ENCODE data around the gene UBE4A. TPM values are rescaled to one million over a fixed set of nuclear protein-coding genes. Genes with fewer than 3 reads are reported as not detected.

The UBE4A gene
- total and polyA plus RNA-seq, 2 experiments from 2014 or later, result 11.8 to 42.2 TPM

DNA sequence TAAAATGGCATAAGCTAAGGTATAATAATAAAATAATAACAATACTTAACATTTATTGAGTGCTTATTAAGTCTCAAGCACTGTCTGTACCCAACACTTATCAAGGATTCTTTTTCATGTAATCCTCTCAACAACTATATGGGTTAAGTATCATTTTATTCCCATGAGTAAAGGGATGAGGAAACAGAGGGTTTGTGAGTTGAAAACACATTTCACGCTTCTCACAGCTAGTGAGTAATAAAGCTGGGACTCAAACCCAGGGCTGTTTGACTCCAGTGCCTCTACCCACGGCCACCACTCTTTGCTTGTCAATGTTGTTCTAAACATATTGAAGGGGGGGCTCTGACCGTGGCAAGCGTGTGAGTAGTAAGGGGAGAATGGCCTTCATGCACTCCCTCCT, 46.2 kb upstream of the UBE4A start:
- Mint-ChIP-seq H3K4me1 (peaks cover 23% of the 10 kb centered on the region), H3K27me3 (ENCODE audit: insufficient read depth, low read depth, poor library complexity) (peaks cover 7% of the 10 kb centered on the region), H3K27ac (no peak overlapping the region), H3K36me3 (ENCODE audit: low read depth) (no peaks in the 10 kb centered on the region), H3K9me3 (no peaks in the 10 kb centered on the region), H3K4me3 (no peak overlapping the region)
- peaks cover 23% of the 10 kb centered on the region for H3K4me1 ChIP-seq (ENCODE audit: insufficient read depth)
- H4K20me1 ChIP-seq (replicated peaks; ENCODE audit: insufficient read depth), result no peaks in the 10 kb centered on the region
- no peaks in the 10 kb centered on the region for H3K36me3 ChIP-seq (ENCODE audit: insufficient read depth)
- no peak for DNase-seq (ENCODE audit: low spot score)
- no peaks in the 10 kb centered on the region for H3K79me2 ChIP-seq (replicated peaks; ENCODE audit: insufficient read depth)
- H3K27ac ChIP-seq (ENCODE audit: low read depth), result no peak overlapping the region
- H3K4me3 ChIP-seq, result no peak overlapping the region
- H3K9me2 ChIP-seq (ENCODE audit: insufficient read depth), result no peaks in the 10 kb centered on the region
- TF ChIP-seq CREB1 (CRISPR knock-in tag; IDR thresholded peaks at IDR 0.05; ENCODE audit: low read depth), result no peak
- TF ChIP-seq, protein P1, sequence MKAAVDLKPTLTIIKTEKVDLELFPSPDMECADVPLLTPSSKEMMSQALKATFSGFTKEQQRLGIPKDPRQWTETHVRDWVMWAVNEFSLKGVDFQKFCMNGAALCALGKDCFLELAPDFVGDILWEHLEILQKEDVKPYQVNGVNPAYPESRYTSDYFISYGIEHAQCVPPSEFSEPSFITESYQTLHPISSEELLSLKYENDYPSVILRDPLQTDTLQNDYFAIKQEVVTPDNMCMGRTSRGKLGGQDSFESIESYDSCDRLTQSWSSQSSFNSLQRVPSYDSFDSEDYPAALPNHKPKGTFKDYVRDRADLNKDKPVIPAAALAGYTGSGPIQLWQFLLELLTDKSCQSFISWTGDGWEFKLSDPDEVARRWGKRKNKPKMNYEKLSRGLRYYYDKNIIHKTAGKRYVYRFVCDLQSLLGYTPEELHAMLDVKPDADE (IDR thresholded peaks at IDR 0.05), result no peak
- TF ChIP-seq EZH2phosphoT487 (IDR thresholded peaks at IDR 0.05; ENCODE audit: unreplicated experiment), result no peak
- no peak for TF ChIP-seq NANOG (IDR thresholded peaks at IDR 0.05; ENCODE audit: borderline replicate concordance)
- TF ChIP-seq, protein P2, sequence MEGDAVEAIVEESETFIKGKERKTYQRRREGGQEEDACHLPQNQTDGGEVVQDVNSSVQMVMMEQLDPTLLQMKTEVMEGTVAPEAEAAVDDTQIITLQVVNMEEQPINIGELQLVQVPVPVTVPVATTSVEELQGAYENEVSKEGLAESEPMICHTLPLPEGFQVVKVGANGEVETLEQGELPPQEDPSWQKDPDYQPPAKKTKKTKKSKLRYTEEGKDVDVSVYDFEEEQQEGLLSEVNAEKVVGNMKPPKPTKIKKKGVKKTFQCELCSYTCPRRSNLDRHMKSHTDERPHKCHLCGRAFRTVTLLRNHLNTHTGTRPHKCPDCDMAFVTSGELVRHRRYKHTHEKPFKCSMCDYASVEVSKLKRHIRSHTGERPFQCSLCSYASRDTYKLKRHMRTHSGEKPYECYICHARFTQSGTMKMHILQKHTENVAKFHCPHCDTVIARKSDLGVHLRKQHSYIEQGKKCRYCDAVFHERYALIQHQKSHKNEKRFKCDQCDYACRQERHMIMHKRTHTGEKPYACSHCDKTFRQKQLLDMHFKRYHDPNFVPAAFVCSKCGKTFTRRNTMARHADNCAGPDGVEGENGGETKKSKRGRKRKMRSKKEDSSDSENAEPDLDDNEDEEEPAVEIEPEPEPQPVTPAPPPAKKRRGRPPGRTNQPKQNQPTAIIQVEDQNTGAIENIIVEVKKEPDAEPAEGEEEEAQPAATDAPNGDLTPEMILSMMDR (conservative IDR thresholded peaks at IDR 0.05; ENCODE audit: low read depth in 2 of 2), result no peak
- no peak for TF ChIP-seq STAT1 (IDR thresholded peaks at IDR 0.05; ENCODE audit: unreplicated experiment)
- no peak for TF ChIP-seq POLR2AphosphoS5 (IDR thresholded peaks at IDR 0.05; ENCODE audit: low read depth)
- TF ChIP-seq, protein P3, sequence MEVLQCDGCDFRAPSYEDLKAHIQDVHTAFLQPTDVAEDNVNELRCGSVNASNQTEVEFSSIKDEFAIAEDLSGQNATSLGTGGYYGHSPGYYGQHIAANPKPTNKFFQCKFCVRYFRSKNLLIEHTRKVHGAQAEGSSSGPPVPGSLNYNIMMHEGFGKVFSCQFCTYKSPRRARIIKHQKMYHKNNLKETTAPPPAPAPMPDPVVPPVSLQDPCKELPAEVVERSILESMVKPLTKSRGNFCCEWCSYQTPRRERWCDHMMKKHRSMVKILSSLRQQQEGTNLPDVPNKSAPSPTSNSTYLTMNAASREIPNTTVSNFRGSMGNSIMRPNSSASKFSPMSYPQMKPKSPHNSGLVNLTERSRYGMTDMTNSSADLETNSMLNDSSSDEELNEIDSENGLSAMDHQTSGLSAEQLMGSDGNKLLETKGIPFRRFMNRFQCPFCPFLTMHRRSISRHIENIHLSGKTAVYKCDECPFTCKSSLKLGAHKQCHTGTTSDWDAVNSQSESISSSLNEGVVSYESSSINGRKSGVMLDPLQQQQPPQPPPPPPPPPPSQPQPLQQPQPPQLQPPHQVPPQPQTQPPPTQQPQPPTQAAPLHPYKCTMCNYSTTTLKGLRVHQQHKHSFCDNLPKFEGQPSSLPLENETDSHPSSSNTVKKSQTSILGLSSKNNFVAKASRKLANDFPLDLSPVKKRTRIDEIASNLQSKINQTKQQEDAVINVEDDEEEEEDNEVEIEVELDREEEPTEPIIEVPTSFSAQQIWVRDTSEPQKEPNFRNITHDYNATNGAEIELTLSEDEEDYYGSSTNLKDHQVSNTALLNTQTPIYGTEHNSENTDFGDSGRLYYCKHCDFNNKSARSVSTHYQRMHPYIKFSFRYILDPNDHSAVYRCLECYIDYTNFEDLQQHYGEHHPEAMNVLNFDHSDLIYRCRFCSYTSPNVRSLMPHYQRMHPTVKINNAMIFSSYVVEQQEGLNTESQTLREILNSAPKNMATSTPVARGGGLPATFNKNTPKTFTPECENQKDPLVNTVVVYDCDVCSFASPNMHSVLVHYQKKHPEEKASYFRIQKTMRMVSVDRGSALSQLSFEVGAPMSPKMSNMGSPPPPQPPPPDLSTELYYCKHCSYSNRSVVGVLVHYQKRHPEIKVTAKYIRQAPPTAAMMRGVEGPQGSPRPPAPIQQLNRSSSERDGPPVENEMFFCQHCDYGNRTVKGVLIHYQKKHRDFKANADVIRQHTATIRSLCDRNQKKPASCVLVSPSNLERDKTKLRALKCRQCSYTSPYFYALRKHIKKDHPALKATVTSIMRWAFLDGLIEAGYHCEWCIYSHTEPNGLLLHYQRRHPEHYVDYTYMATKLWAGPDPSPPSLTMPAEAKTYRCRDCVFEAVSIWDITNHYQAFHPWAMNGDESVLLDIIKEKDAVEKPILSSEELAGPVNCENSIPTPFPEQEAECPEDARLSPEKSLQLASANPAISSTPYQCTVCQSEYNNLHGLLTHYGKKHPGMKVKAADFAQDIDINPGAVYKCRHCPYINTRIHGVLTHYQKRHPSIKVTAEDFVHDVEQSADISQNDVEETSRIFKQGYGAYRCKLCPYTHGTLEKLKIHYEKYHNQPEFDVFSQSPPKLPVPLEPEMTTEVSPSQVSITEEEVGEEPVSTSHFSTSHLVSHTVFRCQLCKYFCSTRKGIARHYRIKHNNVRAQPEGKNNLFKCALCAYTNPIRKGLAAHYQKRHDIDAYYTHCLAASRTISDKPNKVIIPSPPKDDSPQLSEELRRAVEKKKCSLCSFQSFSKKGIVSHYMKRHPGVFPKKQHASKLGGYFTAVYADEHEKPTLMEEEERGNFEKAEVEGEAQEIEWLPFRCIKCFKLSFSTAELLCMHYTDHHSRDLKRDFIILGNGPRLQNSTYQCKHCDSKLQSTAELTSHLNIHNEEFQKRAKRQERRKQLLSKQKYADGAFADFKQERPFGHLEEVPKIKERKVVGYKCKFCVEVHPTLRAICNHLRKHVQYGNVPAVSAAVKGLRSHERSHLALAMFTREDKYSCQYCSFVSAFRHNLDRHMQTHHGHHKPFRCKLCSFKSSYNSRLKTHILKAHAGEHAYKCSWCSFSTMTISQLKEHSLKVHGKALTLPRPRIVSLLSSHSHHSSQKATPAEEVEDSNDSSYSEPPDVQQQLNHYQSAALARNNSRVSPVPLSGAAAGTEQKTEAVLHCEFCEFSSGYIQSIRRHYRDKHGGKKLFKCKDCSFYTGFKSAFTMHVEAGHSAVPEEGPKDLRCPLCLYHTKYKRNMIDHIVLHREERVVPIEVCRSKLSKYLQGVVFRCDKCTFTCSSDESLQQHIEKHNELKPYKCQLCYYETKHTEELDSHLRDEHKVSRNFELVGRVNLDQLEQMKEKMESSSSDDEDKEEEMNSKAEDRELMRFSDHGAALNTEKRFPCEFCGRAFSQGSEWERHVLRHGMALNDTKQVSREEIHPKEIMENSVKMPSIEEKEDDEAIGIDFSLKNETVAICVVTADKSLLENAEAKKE (CRISPR knock-in tag; IDR thresholded peaks at IDR 0.05), result no peak
- no peak for TF ChIP-seq EZH2 (IDR thresholded peaks at IDR 0.05; ENCODE audit: low read depth, unreplicated experiment)
- TF ChIP-seq, protein P4, sequence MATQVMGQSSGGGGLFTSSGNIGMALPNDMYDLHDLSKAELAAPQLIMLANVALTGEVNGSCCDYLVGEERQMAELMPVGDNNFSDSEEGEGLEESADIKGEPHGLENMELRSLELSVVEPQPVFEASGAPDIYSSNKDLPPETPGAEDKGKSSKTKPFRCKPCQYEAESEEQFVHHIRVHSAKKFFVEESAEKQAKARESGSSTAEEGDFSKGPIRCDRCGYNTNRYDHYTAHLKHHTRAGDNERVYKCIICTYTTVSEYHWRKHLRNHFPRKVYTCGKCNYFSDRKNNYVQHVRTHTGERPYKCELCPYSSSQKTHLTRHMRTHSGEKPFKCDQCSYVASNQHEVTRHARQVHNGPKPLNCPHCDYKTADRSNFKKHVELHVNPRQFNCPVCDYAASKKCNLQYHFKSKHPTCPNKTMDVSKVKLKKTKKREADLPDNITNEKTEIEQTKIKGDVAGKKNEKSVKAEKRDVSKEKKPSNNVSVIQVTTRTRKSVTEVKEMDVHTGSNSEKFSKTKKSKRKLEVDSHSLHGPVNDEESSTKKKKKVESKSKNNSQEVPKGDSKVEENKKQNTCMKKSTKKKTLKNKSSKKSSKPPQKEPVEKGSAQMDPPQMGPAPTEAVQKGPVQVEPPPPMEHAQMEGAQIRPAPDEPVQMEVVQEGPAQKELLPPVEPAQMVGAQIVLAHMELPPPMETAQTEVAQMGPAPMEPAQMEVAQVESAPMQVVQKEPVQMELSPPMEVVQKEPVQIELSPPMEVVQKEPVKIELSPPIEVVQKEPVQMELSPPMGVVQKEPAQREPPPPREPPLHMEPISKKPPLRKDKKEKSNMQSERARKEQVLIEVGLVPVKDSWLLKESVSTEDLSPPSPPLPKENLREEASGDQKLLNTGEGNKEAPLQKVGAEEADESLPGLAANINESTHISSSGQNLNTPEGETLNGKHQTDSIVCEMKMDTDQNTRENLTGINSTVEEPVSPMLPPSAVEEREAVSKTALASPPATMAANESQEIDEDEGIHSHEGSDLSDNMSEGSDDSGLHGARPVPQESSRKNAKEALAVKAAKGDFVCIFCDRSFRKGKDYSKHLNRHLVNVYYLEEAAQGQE (IDR thresholded peaks at IDR 0.05; ENCODE audit: unreplicated experiment), result no peak
- no peak for TF ChIP-seq JUNB (IDR thresholded peaks at IDR 0.05; ENCODE audit: unreplicated experiment)
- no peak for TF ChIP-seq ZNF114 (CRISPR knock-in tag; IDR thresholded peaks at IDR 0.05)
- no peak for TF ChIP-seq ZNF331 (CRISPR knock-in tag; IDR thresholded peaks at IDR 0.05; ENCODE audit: low read depth)
- no peak overlapping the region for H3K4me2 ChIP-seq
- peaks cover 20% of the 10 kb centered on the region; the same call in 1 of the 2 replicates for H3K27me3 ChIP-seq (ENCODE audit: insufficient read depth)
- peaks cover 9% of the 10 kb centered on the region for H3F3A ChIP-seq (replicated peaks; ENCODE audit: low read depth)
- H2AFZ ChIP-seq, result no peak overlapping the region
- ATAC-seq, result no peak
